ENCODE results near the gene UNC93B1. TPM values are rescaled to one million over a fixed set of nuclear protein-coding genes. Genes with fewer than 3 reads are reported as not detected.
"Not testable (repeated sequence)": the region's sequence is repeated elsewhere in the genome, so short reads cannot be mapped to it uniquely, and the experiment has no call there.

The UNC93B1 gene
- total and polyA plus RNA-seq, 2 donors = 10.3 to 30.8 TPM

- H3K9me3 ChIP-seq (ENCODE audit: control insufficient read depth in 2 of 2, insufficient read depth in 1 of 2, low read length in 1 of 2); H3K27ac ChIP-seq (ENCODE audit: low read depth in 1 of 2, low read length in 1 of 2); H3K36me3 ChIP-seq (ENCODE audit: control insufficient read depth in 2 of 2, insufficient read depth in 2 of 2, low read length in 1 of 2); DNase-seq (ENCODE audit: low read depth in 6 of 9, low spot score in 9 of 9); H3K4me3 ChIP-seq (ENCODE audit: low read length in 2 of 2); H3K27me3 ChIP-seq (ENCODE audit: control insufficient read depth in 2 of 2, insufficient read depth in 1 of 2, low read length in 1 of 2); H3K4me1 ChIP-seq (ENCODE audit: control insufficient read depth in 2 of 2, insufficient read depth in 2 of 2, low read length in 2 of 2): not testable (repeated sequence)
- WGBS = 97% methylated on average over 4 of the region's 4 CpGs
Measured at GRCh38 chr11:67946403-67946802, 57.5 kb downstream of the UNC93B1 start.

DNA sequence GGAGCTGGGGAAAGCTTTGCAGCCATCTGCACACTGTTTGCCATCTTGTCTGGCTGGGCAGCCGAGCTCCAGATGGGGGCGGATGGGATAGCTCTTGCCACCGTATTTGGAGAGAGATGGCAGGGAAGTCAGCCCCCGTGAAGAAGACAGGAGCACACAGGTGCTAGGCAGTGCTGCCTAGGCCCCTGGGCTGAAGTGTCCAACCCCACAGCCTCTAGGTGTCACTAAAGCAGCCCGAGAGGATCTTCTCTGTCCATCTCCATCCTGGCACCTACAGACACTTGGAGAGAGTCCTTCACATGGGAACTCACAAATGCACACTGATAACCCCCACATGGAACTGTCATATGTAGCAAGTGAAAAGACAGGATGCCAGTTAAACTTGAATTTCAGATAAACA is 60.5 kb downstream of the UNC93B1 start:
- H3K4me1 ChIP-seq (ENCODE audit: control insufficient read depth in 2 of 2, insufficient read depth in 2 of 2, low read length in 2 of 2); DNase-seq (ENCODE audit: low read depth in 6 of 9, low spot score in 9 of 9); H3K4me3 ChIP-seq (ENCODE audit: low read length in 2 of 2); H3K36me3 ChIP-seq (ENCODE audit: control insufficient read depth in 2 of 2, insufficient read depth in 2 of 2, low read length in 1 of 2); H3K9me3 ChIP-seq (ENCODE audit: control insufficient read depth in 2 of 2, insufficient read depth in 1 of 2, low read length in 1 of 2); H3K27me3 ChIP-seq (ENCODE audit: control insufficient read depth in 2 of 2, insufficient read depth in 1 of 2, low read length in 1 of 2); H3K27ac ChIP-seq (ENCODE audit: low read depth in 1 of 2, low read length in 1 of 2): not testable (repeated sequence)
- 81% methylated on average over 4 of the region's 5 CpGs for WGBS

Other genes starting within 250 kb of the UNC93B1 start
- gene ALDH3B1, start 6.2 kb upstream of the UNC93B1 start, total RNA-seq = 1.3 TPM
- gene ALDH3B1, start 6.2 kb upstream of the UNC93B1 start, polyA plus RNA-seq = 3.9 TPM
- gene NDUFS8, start 26.6 kb upstream of the UNC93B1 start, total RNA-seq = 145 TPM
- 84.1 TPM for gene NDUFS8, start 26.6 kb upstream of the UNC93B1 start, polyA plus RNA-seq
- gene TCIRG1, start 34.9 kb upstream of the UNC93B1 start, total RNA-seq = 44.8 TPM
- 236 TPM for gene TCIRG1, start 34.9 kb upstream of the UNC93B1 start, polyA plus RNA-seq
- 8.7 TPM for gene CHKA, start 117.3 kb upstream of the UNC93B1 start, total RNA-seq
- 46.0 TPM for gene CHKA, start 117.3 kb upstream of the UNC93B1 start, polyA plus RNA-seq
- 33.1 TPM for gene KMT5B, start 209.2 kb upstream of the UNC93B1 start, total RNA-seq
- gene KMT5B, start 209.2 kb upstream of the UNC93B1 start, polyA plus RNA-seq = 32.7 TPM

Measured in thymus (tissue), 11 donors.